Mesangial cell (primary cell): ENCODE data around the gene RNF225. TPM values are rescaled to one million over a fixed set of nuclear protein-coding genes. Genes with fewer than 3 reads are reported as not detected.

Experiments used
- total RNA-seq: library from RNA; depleted of rRNA; stranded (reverse); fragments of >200 nt; gene quantifications from 2 replicates; pipeline ENCODE4 v1.2.3, GENCODE V29; 2015

Gene RNF225
- total RNA-seq: 0.13 TPM in 1 of 2 replicates, not detected in the other

GRCh38 chr19:58395220-58395978, at the start of gene RNF225:
TSS of gene RNF225 (plus strand) at chr19:58395656. CDS start at chr19:58396090, 434 bp downstream.

GRCh38 chr19:58352760-58353671, 42.4 kb upstream of the RNF225 start, which contains the start of gene A1BG:
TSS of gene A1BG (minus strand) at chr19:58353492. CDS start at chr19:58353437, 55 bp downstream.

GRCh38 chr19:58362272-58362994, 33.0 kb upstream of the RNF225 start, which contains the start of gene ZNF497:
TSS of gene ZNF497 (minus strand) at chr19:58362751. CDS start at chr19:58357635, 5,116 bp downstream.

GRCh38 chr19:58380662-58381459, 14.6 kb upstream of the RNF225 start, which contains the start of gene ZNF837:
TSS of gene ZNF837 (minus strand) at chr19:58381030. CDS start at chr19:58369332, 11,698 bp downstream.

GRCh38 chr19:58386576-58387337, 8.7 kb upstream of the RNF225 start, which contains the start of gene RPS5:
TSS of gene RPS5 (plus strand) at chr19:58387269. CDS start at chr19:58388138, 869 bp downstream.

GRCh38 chr19:58408152-58409009, 12.9 kb downstream of the RNF225 start, which contains the start of gene ZNF584:
TSS of gene ZNF584 (plus strand) at chr19:58408649. CDS start at chr19:58409148, 499 bp downstream.

GRCh38 chr19:58439576-58440554, 44.4 kb downstream of the RNF225 start, which contains the start of gene ZNF132:
TSS of gene ZNF132 (minus strand) at chr19:58440153. CDS start at chr19:58439821, 332 bp downstream.

Other genes starting within 250 kb of the RNF225 start
- 4.9 and 8.1 TPM in 2 replicates for gene ZNF329, start 244.9 kb upstream of the RNF225 start, total RNA-seq
- 11.1 and 13.7 TPM in 2 replicates for gene ZNF274, start 212.6 kb upstream of the RNF225 start, total RNA-seq
- gene ZNF544, start 166.7 kb upstream of the RNF225 start, total RNA-seq: 26.9 and 38.4 TPM in 2 replicates
- 4.6 and 10.0 TPM in 2 replicates for gene ZNF8, start 116.7 kb upstream of the RNF225 start, total RNA-seq
- 21.0 and 35.8 TPM in 2 replicates for gene ERVK3-1, start 90.3 kb upstream of the RNF225 start, total RNA-seq
- gene ZSCAN22, start 68.7 kb upstream of the RNF225 start, total RNA-seq: 2.0 and 3.7 TPM in 2 replicates
- gene A1BG, start 42.2 kb upstream of the RNF225 start, total RNA-seq: 24.1 and 28.8 TPM in 2 replicates
- under 0.01 and 2.8 TPM in 2 replicates for gene ZNF497, start 32.9 kb upstream of the RNF225 start, total RNA-seq
- gene ZNF837, start 14.6 kb upstream of the RNF225 start, total RNA-seq: 4.9 and 7.5 TPM in 2 replicates
- gene RPS5, start 8.4 kb upstream of the RNF225 start, total RNA-seq: 1,981 and 2,018 TPM in 2 replicates
- gene ZNF584, start 13.0 kb downstream of the RNF225 start, total RNA-seq: 13.5 and 23.3 TPM in 2 replicates
- gene ZNF132, start 44.5 kb downstream of the RNF225 start, total RNA-seq: 2.3 and 3.3 TPM in 2 replicates
- 3.9 and 7.1 TPM in 2 replicates for gene ZNF324B, start 56.0 kb downstream of the RNF225 start, total RNA-seq
- 5.4 and 14.6 TPM in 2 replicates for gene ZNF324, start 71.4 kb downstream of the RNF225 start, total RNA-seq
- gene ZNF446, start 80.7 kb downstream of the RNF225 start, total RNA-seq: 6.2 and 16.9 TPM in 2 replicates
- 11.1 and 13.1 TPM in 2 replicates for gene SLC27A5, start 116.3 kb downstream of the RNF225 start, total RNA-seq
- gene ZBTB45, start 124.2 kb downstream of the RNF225 start, total RNA-seq: 19.1 and 23.8 TPM in 2 replicates
- 672 and 766 TPM in 2 replicates for gene TRIM28, start 148.4 kb downstream of the RNF225 start, total RNA-seq
- gene CHMP2A, start 159.4 kb downstream of the RNF225 start, total RNA-seq: 75.9 and 151 TPM in 2 replicates
- gene UBE2M, start 163.0 kb downstream of the RNF225 start, total RNA-seq: 31.7 and 42.5 TPM in 2 replicates
- 7.3 and 23.7 TPM in 2 replicates for gene MZF1, start 177.7 kb downstream of the RNF225 start, total RNA-seq